GM23248 (cell line): ENCODE measurements around the gene PGRMC1.

Experiments used
- EZH2 ChIP-seq: fragments of 200-600 bp; sonication (generic); IDR thresholded peaks from 2 replicates; pipeline ENCODE4 v1.6.1; 2018; ENCODE audit warnings: antibody characterized with exemption, mild to moderate bottlenecking; ENCODE audit not compliant: insufficient read depth, poor library complexity, severe bottlenecking
- EZH2phosphoT487 ChIP-seq: fragments of 200-600 bp; sonication (generic); IDR thresholded peaks from 2 replicates; pipeline ENCODE4 v1.6.1; 2018; ENCODE audit warnings: antibody characterized with exemption, moderate library complexity, mild to moderate bottlenecking, low read depth; ENCODE audit not compliant: insufficient read depth

DNA sequence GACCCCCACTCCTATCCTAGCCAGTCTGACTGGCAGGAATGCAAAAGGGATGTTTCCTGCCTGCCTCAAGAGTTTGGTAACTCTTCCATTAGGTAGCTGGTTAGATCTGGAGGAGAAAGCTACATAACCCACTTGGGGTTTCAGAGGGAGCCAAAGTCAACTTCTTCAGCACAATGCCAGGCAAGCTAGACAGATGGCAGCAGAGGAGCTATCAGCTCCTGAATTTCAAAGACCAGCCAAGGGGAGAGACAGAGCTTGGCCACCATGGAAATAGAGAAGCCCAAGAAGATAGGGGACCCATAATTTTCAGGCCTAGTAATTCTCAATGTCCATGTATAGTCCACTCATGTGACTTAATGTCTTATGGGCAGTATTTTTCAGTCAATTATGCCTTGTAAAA lies 56.4 kb downstream of the PGRMC1 start:
- TF ChIP-seq EZH2phosphoT487 (no peak), EZH2 (no peak)
